Transverse colon (tissue), 4 donors: ENCODE data around the gene ANP32E. TPM values are rescaled to one million over a fixed set of nuclear protein-coding genes. Genes with fewer than 3 reads are reported as not detected.

Experiments
- DNase-seq: peaks from one replicate; pipeline ENCODE4 v3.0.0-alpha.2; 2019
- H3K27ac ChIP-seq, 4 donors: fragments of 200-600 bp; sonication (generic); 2 replicates each; pipeline ENCODE4 v1.5.1; 2016 to 2018; ENCODE audit warnings: inconsistent platforms in 4 of 4
- H3K27me3 ChIP-seq: fragments of 200-600 bp; sonication (generic); 2 replicates; pipeline ENCODE4 v1.5.1; 2017; ENCODE audit warnings: inconsistent platforms
- H3K36me3 ChIP-seq, 4 donors: fragments of 200-600 bp; sonication (generic); 2 replicates each; pipeline ENCODE4 v1.5.1; 2017 to 2019; ENCODE audit warnings: inconsistent platforms in 4 of 4
- H3K4me1 ChIP-seq, 4 donors: fragments of 200-600 bp; sonication (generic); 2 replicates each; pipeline ENCODE4 v1.5.1; 2017 to 2020; ENCODE audit warnings: inconsistent platforms in 4 of 4
- H3K4me3 ChIP-seq, 4 donors: fragments of 200-600 bp; sonication (generic); 1 replicate in 1 of 4; 2 replicates in 3 of 4; pipeline versions ENCODE4 v1.5.1 to v1.6.1; 2017 to 2019; ENCODE audit warnings: inconsistent platforms in 4 of 4
- H3K9me3 ChIP-seq, 2 donors: fragments of 200-600 bp; sonication (generic); 2 replicates each; pipeline ENCODE4 v1.5.1; 2017 to 2019; ENCODE audit warnings: inconsistent platforms in 2 of 2
- CTCF ChIP-seq, 5 experiments: fragments of 200-600 bp in 3 of 5; fragments of 450-650 bp in 2 of 5; sonication (generic) in 3 of 5; IDR thresholded peaks; 1 replicate in 2 of 5; 2 replicates in 3 of 5; pipeline ENCODE4 v1.5.1; 2016 to 2017; ENCODE audit warnings: antibody characterized with exemption in 5 of 5, inconsistent platforms in 3 of 5, mild to moderate bottlenecking in 2 of 5, moderate library complexity in 1 of 5
- POLR2A ChIP-seq: fragments of 450-650 bp; IDR thresholded peaks from one replicate; pipeline ENCODE4 v1.6.1; 2016; ENCODE audit warnings: antibody characterized with exemption, mild to moderate bottlenecking, moderate library complexity
- POLR2AphosphoS5 ChIP-seq, 3 donors: sonication (generic); formaldehyde crosslinking; IDR thresholded peaks; one replicate each; pipeline ENCODE4 v1.6.1; 2016; ENCODE audit warnings: antibody characterized with exemption in 3 of 3
- WGBS, 2 donors: methylation state at CpG; one replicate each; pipeline ENCODE4 v1.1.5; 2018; ENCODE audit warnings: low coverage in 1 of 2; 5-methylcytosine and 5-hydroxymethylcytosine counted together
- in situ Hi-C, 4 donors: fragments of 200-750 bp; cut with MboI; loops; one replicate each; pipeline versions ENCODE4 v1.15.0 to v1.15.1; 2017; ENCODE audit warnings: low sequenced_read_pairs in 3 of 4, low pct_ligation_motif_present in 1 of 4, low pct_unique_long_range_greater_than_20kb in 1 of 4
- intact Hi-C: fragments of 100-400 bp; cut with DNase I; formaldehyde crosslinking; loops from one replicate; pipeline ENCODE4 v1.15.1; 2023; ENCODE audit warnings: low total_unique reads
- small RNA-seq, 4 donors: library from RNA; depleted of rRNA; stranded (forward); fragments of <200 nt; gene quantifications; one replicate each; pipeline ENCODE3, GENCODE V24; 2016
- total RNA-seq, 4 donors: library from RNA; depleted of rRNA; stranded (reverse); fragments of >200 nt; gene quantifications; one replicate each; pipeline ENCODE4 v1.1.0, GENCODE V29; 2016

ANP32E gene
- total RNA-seq, 4 donors from 2014 or later: 6.6 to 20.8 (median 10.8) TPM

- H3K27ac ChIP-seq: no peak overlapping the region
- intact Hi-C loops (loop anchor here (5.0 kb wide), 1 partner anchor 210 kb away; no protein-coding TSS in a partner anchor), in situ Hi-C loops (loop anchor here in 1 of 4 donors (25.0 kb wide), 1 partner anchor 110 kb away; the partner anchor contains the start of gene VPS45)
- no peak for DNase-seq
- H3K9me3 ChIP-seq: no peaks in the 10 kb centered on the region
- H3K4me1 ChIP-seq: no peaks in the 10 kb centered on the region
- WGBS, 2 donors: 83 to 87% methylated on average over 2 of the region's 2 CpGs
- H3K4me3 ChIP-seq: no peak overlapping the region
- no peaks in the 10 kb centered on the region for H3K36me3 ChIP-seq
- TF ChIP-seq POLR2A: no peak
- no peaks in the 10 kb centered on the region for H3K27me3 ChIP-seq
These were observed 64.1 kb downstream of the ANP32E start for GRCh38 chr1:150171801-150172200.

- no peaks in the 10 kb centered on the region for H3K36me3 ChIP-seq
- DNase-seq: peak; percentile 74
- H3K27me3 ChIP-seq: no peaks in the 10 kb centered on the region
- in situ Hi-C loops (loop anchor here in 3 of 4 donors (5.0 to 25.0 kb wide), 3 partner anchors 94 to 107 kb away; partner anchors contain the start of gene VPS45 (in 1 of the 3)), intact Hi-C loops (no loop called here)
- 22% methylated on average over 6 of the region's 6 CpGs; no CpG with 5 or more reads in 1 of the 2 donors for WGBS, 2 donors
- no peak overlapping the region for H3K4me3 ChIP-seq
- peaks cover under 1 to 19% (median 8%) of the 10 kb centered on the region in 4 donors for H3K4me1 ChIP-seq
- no peak overlapping the region for H3K27ac ChIP-seq
- H3K9me3 ChIP-seq: no peaks in the 10 kb centered on the region
- peak; percentile 34 to 69 (median 51) for TF ChIP-seq POLR2AphosphoS5 (IDR thresholded peaks at IDR 0.05)
- TF ChIP-seq CTCF (IDR thresholded peaks at IDR 0.05): peak; percentile 65 to 83 (median 72)
- TF ChIP-seq POLR2A: no peak
These were observed 66.8 kb downstream of the ANP32E start for GRCh38 chr1:150168960-150169601.

Small RNA genes lying within 50 kb of the gene (small RNA-seq; reads per million reads assigned to genes)
- 0 to 0.12 (median 0) reads per million in 4 donors for gene RN7SL480P
- gene RNU2-17P: 0 to 0.24 (median 0.16) reads per million in 4 donors

Other genes with a start within 250 kb of the ANP32E start
- 10 to 100 TPM; 11.3 to 26.8 (median 25.5) TPM for gene OTUD7B, start 225.4 kb downstream of the ANP32E start, total RNA-seq
- 10 to 100 TPM; 16.1 to 47.5 (median 34.7) TPM for gene VPS45, start 168.3 kb downstream of the ANP32E start, total RNA-seq
- 10 to 100 TPM; 35.9 to 76.3 (median 49.7) TPM for gene PLEKHO1, start 86.2 kb downstream of the ANP32E start, total RNA-seq
- 1 to 10 TPM in 1 of 4 donors, under 1 TPM in 2, not detected in 1; 0.27 to 1.1 (median 0.48) TPM for gene CA14, start 21.7 kb upstream of the ANP32E start, total RNA-seq
- 100 to 1,000 TPM in 3 of 4 donors, 10 to 100 TPM in 1; 86.8 to 162 (median 113) TPM for gene APH1A, start 32.9 kb upstream of the ANP32E start, total RNA-seq
- gene C1orf54, start 36.7 kb upstream of the ANP32E start, total RNA-seq: 10 to 100 TPM in 1 of 4 donors, 1 to 10 TPM in 2, not detected in 1; 4.4 to 11.1 (median 4.8) TPM
- 1 to 10 TPM in 3 of 4 donors, under 1 TPM in 1; 0.60 to 4.5 (median 1.5) TPM for gene CIART, start 46.4 kb upstream of the ANP32E start, total RNA-seq
- gene MRPS21, start 57.7 kb upstream of the ANP32E start, total RNA-seq: 10 to 100 TPM in 3 of 4 donors, 1 to 10 TPM in 1; 8.6 to 31.6 (median 25.7) TPM
- gene PRPF3, start 85.4 kb upstream of the ANP32E start, total RNA-seq: 100 to 1,000 TPM in 1 of 4 donors, 10 to 100 TPM in 3; 55.3 to 126 (median 65.2) TPM
- gene RPRD2, start 128.0 kb upstream of the ANP32E start, total RNA-seq: 10 to 100 TPM; 18.7 to 36.4 (median 26.1) TPM